Measurements from ENCODE around the gene ST3GAL4.
"Not testable (repeated sequence)": the region's sequence is repeated elsewhere in the genome, so short reads cannot be mapped to it uniquely, and the experiment has no call there.

ST3GAL4 gene

DNA sequence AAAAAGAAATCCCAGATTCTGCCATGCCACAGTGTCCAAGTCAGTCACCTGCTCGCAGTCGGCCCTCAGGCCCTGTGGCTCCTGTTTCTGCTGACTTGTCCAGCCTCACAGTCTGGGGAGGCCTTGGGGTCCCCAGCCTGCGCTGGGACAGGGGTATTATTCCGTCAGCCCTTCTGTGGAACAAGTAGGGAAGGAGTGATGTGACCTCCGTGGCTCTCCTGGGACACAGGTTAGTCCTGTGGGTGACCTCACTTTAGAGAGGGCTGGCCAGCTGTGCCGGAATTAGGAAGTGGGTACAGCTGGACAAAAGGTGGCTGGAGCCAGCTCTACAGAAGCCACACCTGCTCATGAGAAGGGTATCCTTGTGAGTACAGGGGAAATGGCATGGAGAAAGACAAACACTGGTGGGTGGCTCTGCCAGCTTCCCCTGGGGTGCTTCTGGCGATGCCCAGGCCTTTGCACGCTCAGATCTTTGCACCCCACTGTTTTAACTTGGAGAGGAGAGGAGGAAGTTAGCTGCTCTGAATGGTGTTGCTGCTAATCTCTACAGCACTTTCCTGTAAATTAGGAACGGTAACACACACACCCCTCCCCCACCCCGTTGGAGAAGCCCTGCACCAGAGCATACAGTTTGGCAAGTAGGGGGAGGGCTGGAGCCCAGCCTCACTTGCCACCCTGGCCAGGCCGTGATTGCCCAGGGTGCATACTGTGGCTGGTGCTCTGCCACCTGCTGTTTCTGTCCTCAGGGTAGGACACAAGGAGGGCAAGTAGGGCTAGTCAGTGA, 13.0 kb downstream of the ST3GAL4 start:
- not testable (repeated sequence) for H3K27me3 ChIP-seq (ENCODE audit: control insufficient read depth in 5 of 5, insufficient read depth in 4 of 5, low read length in 5 of 5); H3K9me3 ChIP-seq (ENCODE audit: control insufficient read depth in 5 of 5, low read length in 5 of 5); H3K27ac ChIP-seq (ENCODE audit: low read depth, low read length); H3K9ac ChIP-seq (ENCODE audit: low read length in 5 of 5); H3K36me3 ChIP-seq (ENCODE audit: control insufficient read depth in 5 of 5, insufficient read depth in 5 of 5, low read length in 5 of 5); H3K4me3 ChIP-seq (ENCODE audit: low read depth in 1 of 5, low read length in 5 of 5)
- H3K4me1 ChIP-seq (ENCODE audit: control insufficient read depth in 5 of 5, insufficient read depth in 5 of 5, low read length in 5 of 5), result peaks cover 0 to 24% (median 9%) of the 10 kb centered on the region in 5 donors

GRCh38 chr11:126370016-126370415, 14.5 kb downstream of the ST3GAL4 start:
- no peaks in the 10 kb centered on the region for H3K9me3 ChIP-seq (ENCODE audit: control insufficient read depth in 5 of 5, low read length in 5 of 5)
- no peaks in the 10 kb centered on the region for H3K27me3 ChIP-seq (ENCODE audit: control insufficient read depth in 5 of 5, insufficient read depth in 4 of 5, low read length in 5 of 5)
- peaks cover 0 to 20% (median 7%) of the 10 kb centered on the region in 5 donors for H3K4me1 ChIP-seq (ENCODE audit: control insufficient read depth in 5 of 5, insufficient read depth in 5 of 5, low read length in 5 of 5)
- no peaks in the 10 kb centered on the region for H3K36me3 ChIP-seq (ENCODE audit: control insufficient read depth in 5 of 5, insufficient read depth in 5 of 5, low read length in 5 of 5)
- no peak overlapping the region for H3K4me3 ChIP-seq (ENCODE audit: low read depth in 1 of 5, low read length in 5 of 5)
- no peak overlapping the region for H3K27ac ChIP-seq (ENCODE audit: low read depth, low read length)
- no peak overlapping the region for H3K9ac ChIP-seq (ENCODE audit: low read length in 5 of 5)

GRCh38 chr11:126371595-126371994, 16.1 kb downstream of the ST3GAL4 start:
- H3K9ac ChIP-seq (ENCODE audit: low read length in 5 of 5), result no peak overlapping the region
- no peaks in the 10 kb centered on the region for H3K36me3 ChIP-seq (ENCODE audit: control insufficient read depth in 5 of 5, insufficient read depth in 5 of 5, low read length in 5 of 5)
- no peak overlapping the region for H3K27ac ChIP-seq (ENCODE audit: low read depth, low read length)
- H3K9me3 ChIP-seq (ENCODE audit: control insufficient read depth in 5 of 5, low read length in 5 of 5), result no peaks in the 10 kb centered on the region
- H3K4me1 ChIP-seq (ENCODE audit: control insufficient read depth in 5 of 5, insufficient read depth in 5 of 5, low read length in 5 of 5), result peaks cover 0 to 8% (median 0%) of the 10 kb centered on the region in 5 donors
- H3K4me3 ChIP-seq (ENCODE audit: low read depth in 1 of 5, low read length in 5 of 5), result no peak overlapping the region
- no peaks in the 10 kb centered on the region for H3K27me3 ChIP-seq (ENCODE audit: control insufficient read depth in 5 of 5, insufficient read depth in 4 of 5, low read length in 5 of 5)

DNA sequence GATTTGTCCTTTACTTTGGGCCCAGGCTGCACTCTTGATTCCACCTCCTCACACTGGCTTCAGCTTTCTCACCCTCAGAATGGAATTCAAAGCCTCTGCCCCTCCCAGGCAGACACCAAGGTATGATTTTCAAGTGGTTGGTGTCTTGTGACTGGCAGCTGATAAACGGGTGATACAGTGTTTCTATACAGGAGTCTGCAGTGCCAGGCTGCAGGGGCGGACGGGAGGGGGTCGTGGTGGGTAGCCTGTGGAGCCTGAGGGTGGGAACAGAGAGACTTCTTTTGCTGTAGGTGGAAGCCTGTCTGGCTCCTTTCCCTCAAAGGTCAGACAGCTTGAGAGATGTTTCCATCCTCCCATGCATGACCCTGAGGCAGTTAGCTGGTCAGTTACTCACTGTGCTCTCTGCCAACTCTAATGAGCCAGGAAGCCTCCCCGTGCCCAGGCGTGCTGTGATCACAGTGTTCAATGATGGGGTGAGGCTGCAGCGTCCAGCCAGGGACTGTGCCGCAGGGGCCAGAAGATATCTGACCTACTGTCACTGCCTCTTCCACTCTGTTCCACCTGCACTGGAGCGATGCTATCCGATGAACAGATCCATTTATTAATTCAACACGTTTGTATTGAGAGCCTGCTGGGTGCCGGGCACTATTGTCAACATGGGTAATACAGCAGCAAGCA, 18.0 kb downstream of the ST3GAL4 start:
- not testable (repeated sequence) for H3K27me3 ChIP-seq (ENCODE audit: control insufficient read depth in 5 of 5, insufficient read depth in 4 of 5, low read length in 5 of 5); H3K4me3 ChIP-seq (ENCODE audit: low read depth in 1 of 5, low read length in 5 of 5); H3K27ac ChIP-seq (ENCODE audit: low read depth, low read length); H3K9ac ChIP-seq (ENCODE audit: low read length in 5 of 5); H3K9me3 ChIP-seq (ENCODE audit: control insufficient read depth in 5 of 5, low read length in 5 of 5); H3K4me1 ChIP-seq (ENCODE audit: control insufficient read depth in 5 of 5, insufficient read depth in 5 of 5, low read length in 5 of 5); H3K36me3 ChIP-seq (ENCODE audit: control insufficient read depth in 5 of 5, insufficient read depth in 5 of 5, low read length in 5 of 5)

- not testable (repeated sequence) for H3K4me1 ChIP-seq (ENCODE audit: control insufficient read depth in 5 of 5, insufficient read depth in 5 of 5, low read length in 5 of 5); H3K9ac ChIP-seq (ENCODE audit: low read length in 5 of 5); H3K4me3 ChIP-seq (ENCODE audit: low read depth in 1 of 5, low read length in 5 of 5); H3K27ac ChIP-seq (ENCODE audit: low read depth, low read length); H3K27me3 ChIP-seq (ENCODE audit: control insufficient read depth in 5 of 5, insufficient read depth in 4 of 5, low read length in 5 of 5); H3K36me3 ChIP-seq (ENCODE audit: control insufficient read depth in 5 of 5, insufficient read depth in 5 of 5, low read length in 5 of 5); H3K9me3 ChIP-seq (ENCODE audit: control insufficient read depth in 5 of 5, low read length in 5 of 5)
Observed at GRCh38 chr11:126374562-126375300, 19.2 kb downstream of the ST3GAL4 start.

DNA sequence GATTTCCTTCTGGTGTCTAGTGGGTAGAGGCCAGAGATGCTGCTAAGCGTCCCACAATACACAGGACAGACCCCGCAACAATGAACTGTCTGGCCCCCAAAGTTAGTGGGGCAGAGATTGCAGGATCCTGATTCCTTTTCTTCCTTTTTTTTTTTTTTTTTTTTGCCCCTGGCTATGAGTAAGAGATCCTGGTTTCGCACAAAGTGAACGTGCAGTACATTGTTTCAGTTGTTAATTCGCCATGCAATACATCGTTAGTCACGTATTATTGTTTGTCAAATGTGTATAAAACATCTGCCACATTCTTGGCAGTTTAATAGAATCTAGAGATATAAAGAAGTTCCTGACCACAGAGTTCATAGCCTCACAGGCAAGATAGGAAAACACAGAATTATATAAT, 20.2 kb downstream of the ST3GAL4 start:
- Histone ChIP-seq H3K36me3 (ENCODE audit: control insufficient read depth in 5 of 5, insufficient read depth in 5 of 5, low read length in 5 of 5) (peaks cover 0 to under 1% (median 0%) of the 10 kb centered on the region in 5 donors), H3K27ac (ENCODE audit: low read depth, low read length) (no peak overlapping the region), H3K4me3 (ENCODE audit: low read depth in 1 of 5, low read length in 5 of 5) (no peak overlapping the region), H3K4me1 (ENCODE audit: control insufficient read depth in 5 of 5, insufficient read depth in 5 of 5, low read length in 5 of 5) (no peaks in the 10 kb centered on the region), H3K27me3 (ENCODE audit: control insufficient read depth in 5 of 5, insufficient read depth in 4 of 5, low read length in 5 of 5) (no peaks in the 10 kb centered on the region), H3K9ac (ENCODE audit: low read length in 5 of 5) (no peak overlapping the region), H3K9me3 (ENCODE audit: control insufficient read depth in 5 of 5, low read length in 5 of 5) (no peaks in the 10 kb centered on the region)

DNA sequence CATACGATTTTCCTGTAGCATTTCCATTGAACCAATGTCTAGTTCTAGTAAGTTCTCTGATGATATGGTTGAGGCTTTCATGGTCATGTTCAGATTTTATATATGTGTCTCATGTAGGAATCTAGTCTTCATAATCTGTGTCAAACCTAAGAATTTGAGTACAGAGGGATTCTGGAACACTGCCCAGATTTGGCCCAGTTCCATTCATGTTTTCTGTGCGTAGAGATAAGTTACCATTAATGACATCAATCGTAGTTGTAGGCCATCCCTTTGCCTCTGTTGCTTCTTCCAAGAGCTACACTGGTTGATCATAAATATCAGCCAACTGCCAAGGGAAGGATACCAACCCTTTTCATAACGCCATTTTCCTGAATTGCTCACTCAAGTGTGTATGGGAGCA, 23.3 kb downstream of the ST3GAL4 start:
- H3K27ac ChIP-seq (ENCODE audit: low read depth, low read length), result no peak overlapping the region

GRCh38 chr11:126380909-126381308, 25.4 kb downstream of the ST3GAL4 start:
- Histone ChIP-seq H3K9ac (ENCODE audit: low read length in 5 of 5) (no peak overlapping the region), H3K9me3 (ENCODE audit: control insufficient read depth in 5 of 5, low read length in 5 of 5) (no peaks in the 10 kb centered on the region), H3K4me3 (ENCODE audit: low read depth in 1 of 5, low read length in 5 of 5) (no peak overlapping the region), H3K27ac (ENCODE audit: low read depth, low read length) (no peak overlapping the region), H3K36me3 (ENCODE audit: control insufficient read depth in 5 of 5, insufficient read depth in 5 of 5, low read length in 5 of 5) (peaks cover 0 to 3% (median 0%) of the 10 kb centered on the region in 5 donors), H3K27me3 (ENCODE audit: control insufficient read depth in 5 of 5, insufficient read depth in 4 of 5, low read length in 5 of 5) (no peaks in the 10 kb centered on the region), H3K4me1 (ENCODE audit: control insufficient read depth in 5 of 5, insufficient read depth in 5 of 5, low read length in 5 of 5) (peaks cover 0 to 2% (median 0%) of the 10 kb centered on the region in 5 donors)

More for the DNA sequence above, 23.3 kb downstream of the ST3GAL4 start:
- Histone ChIP-seq H3K4me1 (ENCODE audit: control insufficient read depth in 5 of 5, insufficient read depth in 5 of 5, low read length in 5 of 5) (no peaks in the 10 kb centered on the region), H3K9me3 (ENCODE audit: control insufficient read depth in 5 of 5, low read length in 5 of 5) (no peaks in the 10 kb centered on the region), H3K9ac (ENCODE audit: low read length in 5 of 5) (no peak overlapping the region), H3K27me3 (ENCODE audit: control insufficient read depth in 5 of 5, insufficient read depth in 4 of 5, low read length in 5 of 5) (no peaks in the 10 kb centered on the region), H3K36me3 (ENCODE audit: control insufficient read depth in 5 of 5, insufficient read depth in 5 of 5, low read length in 5 of 5) (peaks cover 0 to 3% (median 0%) of the 10 kb centered on the region in 5 donors), H3K4me3 (ENCODE audit: low read depth in 1 of 5, low read length in 5 of 5) (no peak overlapping the region)

DNA sequence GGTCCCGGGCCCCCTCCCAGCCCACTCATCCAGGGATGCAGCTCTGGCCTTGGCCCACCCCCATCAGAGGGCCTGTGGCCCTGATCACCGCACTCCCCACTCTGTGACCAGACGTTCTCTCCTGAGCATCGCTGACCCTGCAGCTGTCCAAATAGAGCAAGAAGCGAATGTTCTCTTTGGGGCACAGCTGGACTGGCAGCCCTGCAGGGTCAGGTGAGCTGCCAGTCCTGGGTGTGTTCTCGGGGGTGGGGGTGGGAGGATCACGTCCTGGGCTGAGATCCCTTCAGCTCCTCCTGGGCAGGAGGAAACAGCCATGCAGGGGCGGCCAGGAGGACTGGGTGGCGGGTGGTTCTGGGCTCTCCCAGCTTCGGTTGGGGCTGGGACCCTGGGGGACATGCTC, 26.5 kb downstream of the ST3GAL4 start:
- not testable (repeated sequence) for H3K9ac ChIP-seq (ENCODE audit: low read length in 5 of 5); H3K27ac ChIP-seq (ENCODE audit: low read depth, low read length); H3K9me3 ChIP-seq (ENCODE audit: control insufficient read depth in 5 of 5, low read length in 5 of 5); H3K27me3 ChIP-seq (ENCODE audit: control insufficient read depth in 5 of 5, insufficient read depth in 4 of 5, low read length in 5 of 5); H3K4me3 ChIP-seq (ENCODE audit: low read depth in 1 of 5, low read length in 5 of 5); H3K36me3 ChIP-seq (ENCODE audit: control insufficient read depth in 5 of 5, insufficient read depth in 5 of 5, low read length in 5 of 5)
- H3K4me1 ChIP-seq (ENCODE audit: control insufficient read depth in 5 of 5, insufficient read depth in 5 of 5, low read length in 5 of 5), result peaks cover 0 to 11% (median 6%) of the 10 kb centered on the region in 5 donors

GRCh38 chr11:126382641-126383040, 27.2 kb downstream of the ST3GAL4 start:
- H3K36me3 ChIP-seq (ENCODE audit: control insufficient read depth in 5 of 5, insufficient read depth in 5 of 5, low read length in 5 of 5); H3K9me3 ChIP-seq (ENCODE audit: control insufficient read depth in 5 of 5, low read length in 5 of 5); H3K9ac ChIP-seq (ENCODE audit: low read length in 5 of 5); H3K4me3 ChIP-seq (ENCODE audit: low read depth in 1 of 5, low read length in 5 of 5); H3K27me3 ChIP-seq (ENCODE audit: control insufficient read depth in 5 of 5, insufficient read depth in 4 of 5, low read length in 5 of 5); H3K27ac ChIP-seq (ENCODE audit: low read depth, low read length): not testable (repeated sequence)
- peaks cover 0 to 12% (median 8%) of the 10 kb centered on the region in 5 donors for H3K4me1 ChIP-seq (ENCODE audit: control insufficient read depth in 5 of 5, insufficient read depth in 5 of 5, low read length in 5 of 5)

Measured in subcutaneous abdominal adipose tissue (tissue), 5 donors.